Upper lobe of left lung (tissue), 4 donors: ENCODE measurements around the gene ARFGAP1.

Experiments
- CTCF ChIP-seq, 6 experiments: fragments of 450-650 bp in 4 of 6; fragments of 200-600 bp in 2 of 6; sonication (generic) in 2 of 6; IDR thresholded peaks; one replicate each; pipeline ENCODE4 v1.5.1; 2016 to 2019; ENCODE audit warnings: antibody characterized with exemption in 6 of 6
- EP300 ChIP-seq, 4 donors: sonication (generic); formaldehyde crosslinking; IDR thresholded peaks; one replicate each; pipeline ENCODE4 v1.5.1; 2017; ENCODE audit warnings: antibody characterized with exemption in 4 of 4, control low read depth in 2 of 4
- POLR2A ChIP-seq, 4 donors: fragments of 450-650 bp; IDR thresholded peaks; one replicate each; pipeline ENCODE4 v1.5.1; 2016 to 2017; ENCODE audit warnings: antibody characterized with exemption in 4 of 4, mild to moderate bottlenecking in 2 of 4
- POLR2AphosphoS5 ChIP-seq, 2 donors: sonication (generic); formaldehyde crosslinking; IDR thresholded peaks; one replicate each; pipeline ENCODE4 v1.5.1; 2017; ENCODE audit warnings: antibody characterized with exemption in 2 of 2

- TF ChIP-seq CTCF (IDR thresholded peaks at IDR 0.05): no peak
- no peak for TF ChIP-seq POLR2A (IDR thresholded peaks at IDR 0.05)
- no peak for TF ChIP-seq POLR2AphosphoS5 (IDR thresholded peaks at IDR 0.05)
- TF ChIP-seq EP300 (IDR thresholded peaks at IDR 0.05): no peak
Observed at GRCh38 chr20:63293456-63293855, 20.8 kb downstream of the ARFGAP1 start.
